Raji (cell line): ENCODE data around the gene HBM.

Experiments used
- POLR2A ChIP-seq: IDR thresholded peaks from 2 replicates; pipeline ENCODE4 v1.6.1; 2011; ENCODE audit warnings: low read depth, low read length, control low read depth; ENCODE audit not compliant: insufficient read depth

Gene HBM

DNA sequence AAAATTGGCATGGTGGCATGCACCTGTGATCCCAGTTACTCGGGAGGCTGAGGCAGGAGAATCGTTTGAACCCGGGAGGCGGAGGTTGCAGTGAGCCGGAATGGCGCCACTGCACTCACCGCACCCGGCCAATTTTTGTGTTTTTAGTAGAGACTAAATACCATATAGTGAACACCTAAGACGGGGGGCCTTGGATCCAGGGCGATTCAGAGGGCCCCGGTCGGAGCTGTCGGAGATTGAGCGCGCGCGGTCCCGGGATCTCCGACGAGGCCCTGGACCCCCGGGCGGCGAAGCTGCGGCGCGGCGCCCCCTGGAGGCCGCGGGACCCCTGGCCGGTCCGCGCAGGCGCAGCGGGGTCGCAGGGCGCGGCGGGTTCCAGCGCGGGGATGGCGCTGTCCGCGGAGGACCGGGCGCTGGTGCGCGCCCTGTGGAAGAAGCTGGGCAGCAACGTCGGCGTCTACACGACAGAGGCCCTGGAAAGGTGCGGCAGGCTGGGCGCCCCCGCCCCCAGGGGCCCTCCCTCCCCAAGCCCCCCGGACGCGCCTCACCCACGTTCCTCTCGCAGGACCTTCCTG, 14.4 kb downstream of the HBM start, which contains the start of gene HBQ1:
HBQ1 (plus strand) TSS at position 359 of the 575 bp plus-strand sequence; CDS start at position 387, 28 bp downstream.
- no peak for TF ChIP-seq POLR2A

DNA sequence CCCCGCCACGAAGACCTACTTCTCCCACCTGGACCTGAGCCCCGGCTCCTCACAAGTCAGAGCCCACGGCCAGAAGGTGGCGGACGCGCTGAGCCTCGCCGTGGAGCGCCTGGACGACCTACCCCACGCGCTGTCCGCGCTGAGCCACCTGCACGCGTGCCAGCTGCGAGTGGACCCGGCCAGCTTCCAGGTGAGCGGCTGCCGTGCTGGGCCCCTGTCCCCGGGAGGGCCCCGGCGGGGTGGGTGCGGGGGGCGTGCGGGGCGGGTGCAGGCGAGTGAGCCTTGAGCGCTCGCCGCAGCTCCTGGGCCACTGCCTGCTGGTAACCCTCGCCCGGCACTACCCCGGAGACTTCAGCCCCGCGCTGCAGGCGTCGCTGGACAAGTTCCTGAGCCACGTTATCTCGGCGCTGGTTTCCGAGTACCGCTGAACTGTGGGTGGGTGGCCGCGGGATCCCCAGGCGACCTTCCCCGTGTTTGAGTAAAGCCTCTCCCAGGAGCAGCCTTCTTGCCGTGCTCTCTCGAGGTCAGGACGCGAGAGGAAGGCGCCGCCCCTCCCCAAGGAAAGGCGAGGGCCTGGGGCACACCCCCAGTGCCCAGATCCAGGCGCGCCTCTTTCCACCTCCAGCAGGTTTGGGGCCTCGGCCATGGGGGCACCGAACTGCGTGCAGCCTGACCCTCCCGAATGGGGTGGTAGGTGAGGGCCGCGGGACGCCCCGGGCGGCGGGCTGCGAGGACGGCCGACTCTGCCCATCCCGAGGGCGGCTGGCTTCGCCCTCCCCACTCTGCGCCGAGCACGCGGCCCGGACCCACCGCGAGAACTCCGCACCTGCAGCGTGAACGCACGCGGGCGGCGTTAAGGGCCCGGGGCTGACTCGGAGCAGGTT, 15.1 kb downstream of the HBM start:
- TF ChIP-seq POLR2A: no peak

- TF ChIP-seq POLR2A: no peak
These were observed 15.8 kb downstream of the HBM start for GRCh38 chr16:181565-182021.

DNA sequence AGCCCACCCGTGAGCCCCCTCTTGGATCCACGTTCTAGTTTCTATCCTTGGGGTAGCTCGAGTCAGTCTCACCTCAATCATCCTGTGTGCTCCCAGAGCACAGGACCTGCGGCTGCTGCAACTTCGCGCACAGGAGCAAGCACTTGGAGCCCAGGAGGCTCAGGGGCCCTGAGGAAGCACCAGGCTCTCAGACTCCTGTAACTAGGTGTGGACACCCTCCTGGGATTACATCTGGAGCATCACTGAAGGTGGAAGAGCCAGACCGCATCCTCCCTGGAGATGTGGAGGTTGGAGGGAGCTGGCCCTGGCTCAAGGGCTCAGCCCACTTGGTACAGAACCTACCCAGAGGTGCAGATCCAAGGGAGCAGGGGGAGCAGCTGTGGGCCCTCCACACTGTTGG, 17.2 kb downstream of the HBM start:
- no peak for TF ChIP-seq POLR2A

DNA sequence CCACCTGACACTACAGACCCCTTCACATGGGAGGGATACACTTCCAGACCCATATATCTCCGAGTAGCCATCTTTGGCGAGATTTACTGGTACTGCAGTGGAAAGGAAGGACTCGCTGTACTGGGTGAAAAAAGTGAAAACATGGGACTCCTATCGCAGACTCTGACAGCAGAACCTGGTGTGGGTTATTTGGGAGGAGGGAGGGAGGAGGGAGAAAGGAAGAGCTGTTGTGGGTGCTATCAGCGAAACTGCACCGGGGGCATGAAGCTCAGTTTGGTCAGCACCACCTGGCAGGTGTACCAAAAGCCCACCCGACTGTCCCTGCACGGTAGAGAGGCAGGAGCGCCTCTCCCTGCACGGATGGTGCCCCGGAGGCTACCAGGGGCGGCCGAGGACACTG, 19.4 kb downstream of the HBM start:
- no peak for TF ChIP-seq POLR2A

- no peak for TF ChIP-seq POLR2A
These were observed 19.9 kb downstream of the HBM start for GRCh38 chr16:185691-186090.

- no peak for TF ChIP-seq POLR2A
These were observed 21.6 kb downstream of the HBM start for GRCh38 chr16:187330-187729.

GRCh38 chr16:188674-189073, 22.9 kb downstream of the HBM start:
- no peak for TF ChIP-seq POLR2A

- no peak for TF ChIP-seq POLR2A
These were observed 23.9 kb downstream of the HBM start for GRCh38 chr16:189604-190186.

- no peak for TF ChIP-seq POLR2A
These were observed 26.1 kb downstream of the HBM start for GRCh38 chr16:191831-192230.

DNA sequence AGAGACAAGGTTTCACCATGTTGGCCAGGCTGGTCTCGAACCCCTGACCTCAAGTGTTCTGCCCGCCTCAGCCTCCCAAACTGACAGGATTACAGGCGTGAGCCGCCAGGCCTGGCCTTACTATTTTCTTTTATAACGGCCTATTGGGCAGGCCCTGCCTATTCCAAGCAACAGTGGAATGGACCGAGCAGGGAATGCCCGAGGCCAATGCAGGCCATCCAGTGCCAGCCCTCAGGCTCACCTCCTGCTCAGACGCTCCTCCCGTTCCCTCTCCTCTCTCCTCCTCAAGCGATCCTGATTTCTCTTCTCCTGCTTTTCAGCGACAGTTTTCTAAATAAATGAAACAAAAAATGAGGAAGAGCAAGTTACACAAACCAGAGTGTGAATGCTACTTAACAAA, 26.9 kb downstream of the HBM start:
- TF ChIP-seq POLR2A: no peak

GRCh38 chr16:193441-193840, 27.7 kb downstream of the HBM start:
- no peak for TF ChIP-seq POLR2A

GRCh38 chr16:194516-194915, 28.7 kb downstream of the HBM start:
- no peak for TF ChIP-seq POLR2A

- no peak for TF ChIP-seq POLR2A
These were observed 34.6 kb downstream of the HBM start for GRCh38 chr16:200388-200787.

- TF ChIP-seq POLR2A: no peak
These were observed 37.5 kb downstream of the HBM start for GRCh38 chr16:203246-203645.

DNA sequence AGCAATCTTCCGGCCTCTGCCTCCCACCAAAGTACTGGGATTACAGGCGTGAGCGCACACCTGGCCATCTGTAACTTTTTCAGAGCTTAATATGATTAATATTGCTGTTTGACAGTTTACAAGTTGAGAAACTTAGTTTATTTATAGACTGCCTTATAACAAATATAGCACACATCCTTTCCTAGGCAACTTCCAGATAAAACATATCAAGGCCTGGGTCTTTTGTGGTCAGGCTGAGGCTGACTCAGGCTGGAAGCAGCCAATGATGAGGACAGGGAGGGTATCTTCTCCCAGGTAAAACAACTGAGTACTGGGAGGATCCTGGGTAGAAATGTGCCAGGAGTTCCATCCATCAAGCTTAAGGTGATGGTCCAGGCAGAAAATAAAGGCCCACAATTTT, 47.2 kb downstream of the HBM start:
- no peak for TF ChIP-seq POLR2A
